Keratinocyte (primary cell): ENCODE measurements around the gene CCDC144A. TPM values are rescaled to one million over a fixed set of nuclear protein-coding genes. Genes with fewer than 3 reads are reported as not detected.
"Not testable (repeated sequence)": the region's sequence is repeated elsewhere in the genome, so short reads cannot be mapped to it uniquely, and the experiment has no call there.

Experiments
- DNase-seq: peaks from one replicate; pipeline ENCODE4 v3.0.0-alpha.2; 2011; ENCODE audit warnings: low read depth, missing footprints, low spot score
- FAIRE-seq: peaks from 2 replicates; lab custom pipeline; 2011; peaks lifted over from hg19 to GRCh38; lab: Jason Lieb, UNC
- H2AFZ ChIP-seq: 2 replicates; pipeline ENCODE4 v1.6.0; 2012; ENCODE audit warnings: low read length, control low read depth, inconsistent platforms; ENCODE audit not compliant: control insufficient read depth
- H3K27ac ChIP-seq: 2 replicates; pipeline ENCODE4 v1.5.1; 2011; ENCODE audit warnings: low read length; ENCODE audit not compliant: control insufficient read depth, insufficient read depth
- H3K27me3 ChIP-seq: 3 replicates; pipeline ENCODE4 v1.6.0; 2011; ENCODE audit warnings: low read length; ENCODE audit not compliant: control insufficient read depth, insufficient read depth; ENCODE audit errors: extremely low read depth
- H3K36me3 ChIP-seq, 2 experiments: 2 replicates in 1 of 2; 3 replicates in 1 of 2; pipeline ENCODE4 v1.5.1; 2011; ENCODE audit warnings: low read length in 2 of 2, mild to moderate bottlenecking in 1 of 2; ENCODE audit not compliant: control insufficient read depth in 2 of 2, insufficient read depth in 2 of 2; ENCODE audit errors: extremely low read depth in 1 of 2
- H3K4me1 ChIP-seq: 3 replicates; pipeline ENCODE4 v1.5.1; 2011; ENCODE audit warnings: low read length; ENCODE audit not compliant: control insufficient read depth, insufficient read depth; ENCODE audit errors: extremely low read depth
- H3K4me2 ChIP-seq: 3 replicates; pipeline ENCODE4 v1.6.0; 2011; ENCODE audit warnings: low read depth, low read length; ENCODE audit not compliant: control insufficient read depth, insufficient read depth; ENCODE audit errors: extremely low read depth
- H3K4me3 ChIP-seq, 3 experiments: fragments of 200-600 bp in 1 of 3; sonication (generic) in 1 of 3; 2 replicates in 2 of 3; 3 replicates in 1 of 3; pipeline ENCODE4 v1.5.1; 2011 to 2016; ENCODE audit warnings: low read length in 3 of 3, mild to moderate bottlenecking in 3 of 3, control low read depth in 2 of 3, inconsistent platforms in 1 of 3, low read depth in 1 of 3, mixed read lengths in 1 of 3, mixed run types in 1 of 3, moderate library complexity in 1 of 3; ENCODE audit not compliant: control insufficient read depth in 2 of 3, insufficient read depth in 2 of 3; ENCODE audit errors: extremely low read depth in 1 of 3
- H3K79me2 ChIP-seq: 2 replicates; pipeline ENCODE4 v1.6.0; 2012; ENCODE audit warnings: low read length; ENCODE audit not compliant: control insufficient read depth, insufficient read depth
- H3K9ac ChIP-seq: 3 replicates; pipeline ENCODE4 v1.6.0; 2011; ENCODE audit warnings: low read length; ENCODE audit not compliant: control insufficient read depth, insufficient read depth; ENCODE audit errors: extremely low read depth
- H3K9me1 ChIP-seq: 3 replicates; pipeline ENCODE4 v1.6.0; 2011; ENCODE audit warnings: low read length; ENCODE audit not compliant: control insufficient read depth, insufficient read depth; ENCODE audit errors: extremely low read depth
- H3K9me3 ChIP-seq: 2 replicates; pipeline ENCODE4 v1.5.1; 2012; ENCODE audit warnings: low read depth, low read length; ENCODE audit not compliant: control insufficient read depth
- H4K20me1 ChIP-seq: 3 replicates; pipeline ENCODE4 v1.6.0; 2011; ENCODE audit warnings: low read length; ENCODE audit not compliant: control insufficient read depth, insufficient read depth; ENCODE audit errors: extremely low read depth
- dilution Hi-C: fragments of 300-500 bp; cut with MboI; formaldehyde crosslinking; loops from one replicate; pipeline ENCODE4 v1.7.0; 2020; ENCODE audit warnings: low sequenced_read_pairs; ENCODE audit not compliant: extremely low pct_ligation_motif_present
- polyA plus RNA-seq, 5 experiments: library from polyadenylated mRNA; depleted of rRNA in 3 of 5; stranded (reverse) in 3 of 5; stranded (forward) in 1 of 5; unstranded in 1 of 5; fragments of >200 nt; gene quantifications; 1 replicate in 1 of 5; 2 replicates in 3 of 5; 3 replicates in 1 of 5; pipeline versions ENCODE4 v1.2.1 to v1.2.3, GENCODE V29; 2011 to 2012; ENCODE audit warnings: missing spikeins in 2 of 5, low read depth in 1 of 5, low replicate concordance in 1 of 5

CCDC144A gene
- polyA plus RNA-seq, 1 donor (not counting 4 experiments of a cell fraction or from before 2014, with no cell fraction given): 0.30 TPM

- H2AFZ ChIP-seq, DNase-seq, H3K79me2 ChIP-seq, dilution Hi-C loops, H3K4me2 ChIP-seq, FAIRE-seq, H3K36me3 ChIP-seq, H4K20me1 ChIP-seq, H3K27ac ChIP-seq, H3K4me1 ChIP-seq, H3K4me3 ChIP-seq, H3K9me1 ChIP-seq, H3K9ac ChIP-seq, H3K27me3 ChIP-seq, H3K9me3 ChIP-seq: not testable (repeated sequence)
These were observed 99.0 kb downstream of the CCDC144A start for GRCh38 chr17:16788889-16789536.

GRCh38 chr17:16789622-16790021 is 99.6 kb downstream of the CCDC144A start:
- H3K4me2 ChIP-seq, H2AFZ ChIP-seq, H3K4me1 ChIP-seq, H3K9ac ChIP-seq, H3K79me2 ChIP-seq, dilution Hi-C loops, FAIRE-seq, H3K4me3 ChIP-seq, H3K27me3 ChIP-seq, H3K9me1 ChIP-seq, H4K20me1 ChIP-seq, H3K36me3 ChIP-seq, H3K27ac ChIP-seq, DNase-seq, H3K9me3 ChIP-seq: not testable (repeated sequence)

- H3K9me1 ChIP-seq, H4K20me1 ChIP-seq, dilution Hi-C loops, H3K79me2 ChIP-seq, H3K4me3 ChIP-seq, H3K27ac ChIP-seq, H3K36me3 ChIP-seq, FAIRE-seq, H3K4me1 ChIP-seq, H3K27me3 ChIP-seq, H3K9ac ChIP-seq, DNase-seq, H3K9me3 ChIP-seq, H2AFZ ChIP-seq, H3K4me2 ChIP-seq: not testable (repeated sequence)
These were observed 100.4 kb downstream of the CCDC144A start for GRCh38 chr17:16790313-16790871.

GRCh38 chr17:16794215-16794614 is 104.2 kb downstream of the CCDC144A start:
- H3K9ac ChIP-seq, H3K4me2 ChIP-seq, H3K4me1 ChIP-seq, FAIRE-seq, H3K9me1 ChIP-seq, H2AFZ ChIP-seq, H3K27me3 ChIP-seq, H3K27ac ChIP-seq, dilution Hi-C loops, H4K20me1 ChIP-seq, H3K36me3 ChIP-seq, H3K9me3 ChIP-seq, H3K4me3 ChIP-seq, DNase-seq, H3K79me2 ChIP-seq: not testable (repeated sequence)

- H3K27ac ChIP-seq, H3K4me1 ChIP-seq, H4K20me1 ChIP-seq, H3K36me3 ChIP-seq, H3K27me3 ChIP-seq, dilution Hi-C loops, H2AFZ ChIP-seq, H3K9me3 ChIP-seq, H3K9me1 ChIP-seq, H3K4me2 ChIP-seq, DNase-seq, FAIRE-seq, H3K4me3 ChIP-seq, H3K79me2 ChIP-seq, H3K9ac ChIP-seq: not testable (repeated sequence)
These were observed 105.9 kb downstream of the CCDC144A start for GRCh38 chr17:16795894-16796293.
